Progenitor cell of endocrine pancreas (in vitro differentiated cells): ENCODE data around the gene ACER1. TPM values are rescaled to one million over a fixed set of nuclear protein-coding genes. Genes with fewer than 3 reads are reported as not detected.

Experiments
- DNase-seq: peaks from one replicate; pipeline ENCODE4 v3.0.0; 2021; ENCODE audit warnings: low spot score; ENCODE audit not compliant: unreplicated experiment
- H3K27ac Mint-ChIP-seq: 2 replicates; pipeline ENCODE4 v1.8.0; 2021; ENCODE audit warnings: mild to moderate bottlenecking, moderate library complexity, mixed read lengths
- H3K27me3 Mint-ChIP-seq: 2 replicates; pipeline ENCODE4 v1.8.0; 2021; ENCODE audit warnings: mixed read lengths
- H3K36me3 Mint-ChIP-seq: 2 replicates; pipeline ENCODE4 v1.8.0; 2022; ENCODE audit warnings: mixed read lengths; ENCODE audit not compliant: insufficient read depth
- H3K4me1 Mint-ChIP-seq: 2 replicates; pipeline ENCODE4 v1.8.0; 2021; ENCODE audit warnings: low read depth, mixed read lengths
- H3K4me3 Mint-ChIP-seq: 2 replicates; pipeline ENCODE4 v1.8.0; 2021; ENCODE audit warnings: low read depth, mild to moderate bottlenecking, moderate library complexity, mixed read lengths
- H3K9me3 Mint-ChIP-seq: 2 replicates; pipeline ENCODE4 v1.8.0; 2021; ENCODE audit warnings: low read depth, mixed read lengths
- CTCF ChIP-seq: fragments of 200-600 bp; sonication (generic); IDR thresholded peaks from one replicate; pipeline ENCODE4 v1.5.0; 2021; ENCODE audit warnings: antibody characterized with exemption, mild to moderate bottlenecking; ENCODE audit not compliant: unreplicated experiment
- long read RNA-seq: library from polyadenylated mRNA; unstranded; transcript quantifications from one replicate; pipeline ENCODE4 v2.0.0, GENCODE V29; 2020
- total RNA-seq: library from RNA; stranded (reverse); gene quantifications from 2 replicates; pipeline ENCODE4 v1.2.1, GENCODE V29; 2021

Gene ACER1
- not detected in 2 replicates for total RNA-seq
- long read RNA-seq, result 0 reads

- no peaks in the 10 kb centered on the region for H3K36me3 Mint-ChIP-seq
- peak within 1 kb of the TSS; percentile 35 for H3K27ac Mint-ChIP-seq
- TF ChIP-seq CTCF, result no peak
- no peaks in the 10 kb centered on the region for H3K9me3 Mint-ChIP-seq
- H3K27me3 Mint-ChIP-seq, result no peaks in the 10 kb centered on the region
- no peak within 1 kb of the TSS for H3K4me3 Mint-ChIP-seq
- no peaks in the 10 kb centered on the region for H3K4me1 Mint-ChIP-seq
- no peak for DNase-seq
Observed at GRCh38 chr19:6333439-6333838, at the start of gene ACER1. Gene ACER1 (minus strand): TSS chr19:6333612. CDS start chr19:6333551, 61 bp downstream.

GRCh38 chr19:6383188-6383587 is 49.8 kb upstream of the ACER1 start:
- Mint-ChIP-seq H3K4me1 (no peaks in the 10 kb centered on the region), H3K9me3 (no peaks in the 10 kb centered on the region), H3K27ac (no peak overlapping the region), H3K36me3 (peaks cover 29% of the 10 kb centered on the region), H3K27me3 (no peaks in the 10 kb centered on the region), H3K4me3 (no peak overlapping the region)
- no peak for DNase-seq
- TF ChIP-seq CTCF, result no peak

GRCh38 chr19:6381030-6381750 is 47.8 kb upstream of the ACER1 start:
- no peak for TF ChIP-seq CTCF
- Mint-ChIP-seq H3K4me1 (no peaks in the 10 kb centered on the region), H3K4me3 (no peak overlapping the region), H3K36me3 (peaks cover 28% of the 10 kb centered on the region), H3K27ac (no peak overlapping the region), H3K27me3 (no peaks in the 10 kb centered on the region), H3K9me3 (no peaks in the 10 kb centered on the region)
- DNase-seq, result no peak

- no peaks in the 10 kb centered on the region for H3K4me1 Mint-ChIP-seq
- H3K27ac Mint-ChIP-seq, result no peak overlapping the region
- H3K9me3 Mint-ChIP-seq, result no peaks in the 10 kb centered on the region
- TF ChIP-seq CTCF, result no peak
- no peak overlapping the region for H3K4me3 Mint-ChIP-seq
- H3K27me3 Mint-ChIP-seq, result no peaks in the 10 kb centered on the region
- peaks cover 28% of the 10 kb centered on the region for H3K36me3 Mint-ChIP-seq
- no peak for DNase-seq
Observed at GRCh38 chr19:6379744-6380143, 46.3 kb upstream of the ACER1 start.

- Mint-ChIP-seq H3K36me3 (peaks cover 28% of the 10 kb centered on the region), H3K27ac (peak overlapping the region; percentile 10), H3K27me3 (no peaks in the 10 kb centered on the region), H3K4me3 (no peak overlapping the region), H3K9me3 (no peaks in the 10 kb centered on the region), H3K4me1 (peaks cover 3% of the 10 kb centered on the region)
- no peak for TF ChIP-seq CTCF
- DNase-seq, result no peak
Observed at GRCh38 chr19:6378486-6378885, 45.1 kb upstream of the ACER1 start.
